Memory B cell (primary cell): ENCODE results near the gene MUC7.

ENCODE experiments used
- ATAC-seq: fragments of 150-1000 bp; cut with Tn5 transposase; 2 replicates; pipeline ENCODE4 v1.10.0; 2021; ENCODE audit warnings: low read depth, mild to moderate bottlenecking, moderate library complexity
- DNase-seq, 2 donors: peaks; one replicate each; pipeline ENCODE4 v3.0.0; 2022; ENCODE audit warnings: low spot score in 2 of 2
- H3K27ac Mint-ChIP-seq: one replicate; pipeline ENCODE4 v1.8.0; 2022; ENCODE audit warnings: mild to moderate bottlenecking, moderate library complexity, mixed read lengths
- H3K27me3 Mint-ChIP-seq: one replicate; pipeline ENCODE4 v1.8.0; 2022; ENCODE audit warnings: mixed read lengths
- H3K36me3 Mint-ChIP-seq: one replicate; pipeline ENCODE4 v1.8.0; 2022; ENCODE audit warnings: mild to moderate bottlenecking, mixed read lengths
- H3K4me1 Mint-ChIP-seq: one replicate; pipeline ENCODE4 v1.8.0; 2022; ENCODE audit warnings: mixed read lengths
- H3K4me3 Mint-ChIP-seq: one replicate; pipeline ENCODE4 v1.8.0; 2022; ENCODE audit warnings: mild to moderate bottlenecking, moderate library complexity, mixed read lengths
- H3K9me3 Mint-ChIP-seq: one replicate; pipeline ENCODE4 v1.8.0; 2022; ENCODE audit warnings: mixed read lengths

MUC7 gene

GRCh38 chr4:70508801-70509200, 36.8 kb downstream of the MUC7 start:
- H3K9me3 Mint-ChIP-seq, result no peaks in the 10 kb centered on the region
- no peak for ATAC-seq
- DNase-seq, result no peak
- H3K4me1 Mint-ChIP-seq, result peaks cover 2% of the 10 kb centered on the region
- no peaks in the 10 kb centered on the region for H3K36me3 Mint-ChIP-seq
- H3K27ac Mint-ChIP-seq, result no peak overlapping the region
- H3K4me3 Mint-ChIP-seq, result no peak overlapping the region
- H3K27me3 Mint-ChIP-seq, result peaks cover 2% of the 10 kb centered on the region

- Mint-ChIP-seq H3K4me1 (peaks cover 2% of the 10 kb centered on the region), H3K27ac (no peak overlapping the region), H3K36me3 (no peaks in the 10 kb centered on the region), H3K27me3 (peaks cover 2% of the 10 kb centered on the region), H3K9me3 (no peaks in the 10 kb centered on the region), H3K4me3 (no peak overlapping the region)
- ATAC-seq (no peak), DNase-seq (no peak)
These were observed 39.4 kb downstream of the MUC7 start for GRCh38 chr4:70511365-70511764.

- Mint-ChIP-seq H3K27me3 (peaks cover 4% of the 10 kb centered on the region), H3K36me3 (no peaks in the 10 kb centered on the region), H3K4me1 (peaks cover 2% of the 10 kb centered on the region), H3K4me3 (no peak overlapping the region), H3K9me3 (no peaks in the 10 kb centered on the region), H3K27ac (no peak overlapping the region)
- ATAC-seq (no peak), DNase-seq (no peak)
These were observed 43.6 kb downstream of the MUC7 start for GRCh38 chr4:70515367-70516250.

- H3K27ac Mint-ChIP-seq, result no peak within 1 kb of the TSS
- no peak for DNase-seq
- no peak within 1 kb of the TSS for H3K4me3 Mint-ChIP-seq
- peaks cover 5% of the 10 kb centered on the region for H3K27me3 Mint-ChIP-seq
- no peaks in the 10 kb centered on the region for H3K9me3 Mint-ChIP-seq
- H3K4me1 Mint-ChIP-seq, result peaks cover 1% of the 10 kb centered on the region
- ATAC-seq, result no peak
- H3K36me3 Mint-ChIP-seq, result no peaks in the 10 kb centered on the region
These were observed 46.3 kb downstream of the MUC7 start, which contains the start of gene AMTN for GRCh38 chr4:70518269-70518668. Gene AMTN (plus strand): TSS chr4:70518569. CDS start chr4:70518778, 209 bp downstream.

- DNase-seq (no peak), ATAC-seq (no peak)
- no peaks in the 10 kb centered on the region for H3K9me3 Mint-ChIP-seq
- peaks cover 3% of the 10 kb centered on the region for H3K27me3 Mint-ChIP-seq
- H3K27ac Mint-ChIP-seq, result no peak overlapping the region
- no peaks in the 10 kb centered on the region for H3K36me3 Mint-ChIP-seq
- no peak overlapping the region for H3K4me3 Mint-ChIP-seq
- no peaks in the 10 kb centered on the region for H3K4me1 Mint-ChIP-seq
These were observed 46.7 kb downstream of the MUC7 start for GRCh38 chr4:70518716-70519115.

- ATAC-seq, result no peak
- H3K4me3 Mint-ChIP-seq, result no peak overlapping the region
- no peak overlapping the region for H3K27ac Mint-ChIP-seq
- peaks cover 3% of the 10 kb centered on the region for H3K27me3 Mint-ChIP-seq
- H3K36me3 Mint-ChIP-seq, result no peaks in the 10 kb centered on the region
- no peaks in the 10 kb centered on the region for H3K4me1 Mint-ChIP-seq
- no peak for DNase-seq
- no peaks in the 10 kb centered on the region for H3K9me3 Mint-ChIP-seq
These were observed 50.6 kb downstream of the MUC7 start for GRCh38 chr4:70522626-70523025.

GRCh38 chr4:70530997-70531396, 59.0 kb downstream of the MUC7 start:
- Mint-ChIP-seq H3K9me3 (no peaks in the 10 kb centered on the region), H3K36me3 (no peaks in the 10 kb centered on the region), H3K4me1 (no peaks in the 10 kb centered on the region), H3K27me3 (peaks cover 6% of the 10 kb centered on the region), H3K27ac (no peak overlapping the region), H3K4me3 (no peak overlapping the region)
- no peak for DNase-seq
- no peak for ATAC-seq

GRCh38 chr4:70531981-70532380, 60.0 kb downstream of the MUC7 start:
- Mint-ChIP-seq H3K9me3 (no peaks in the 10 kb centered on the region), H3K27me3 (peaks cover 6% of the 10 kb centered on the region), H3K4me3 (no peak overlapping the region), H3K36me3 (no peaks in the 10 kb centered on the region), H3K4me1 (no peaks in the 10 kb centered on the region), H3K27ac (no peak overlapping the region)
- ATAC-seq (no peak), DNase-seq (no peak)
